K562 (cell line): ENCODE measurements around the gene KLHL22. TPM values are rescaled to one million over a fixed set of nuclear protein-coding genes. Genes with fewer than 3 reads are reported as not detected.

Experiments used
- BRD9 ChIP-seq: fragments of 450-650 bp; IDR thresholded peaks from 2 replicates; pipeline ENCODE4 v1.6.1; 2018; ENCODE audit warnings: low read depth; ENCODE audit not compliant: partially characterized antibody
- DACH1 ChIP-seq: fragments of 450-650 bp; IDR thresholded peaks from 2 replicates; pipeline ENCODE4 v1.6.1; 2018; ENCODE audit not compliant: partially characterized antibody
- E2F3 ChIP-seq: fragments of 250-450 bp; sonication (Bioruptor Pico); IDR thresholded peaks from 2 replicates; pipeline ENCODE4 v1.4.0; 2020; ENCODE audit warnings: mild to moderate bottlenecking
- ETV6 ChIP-seq, 3 experiments: fragments of 150-350 bp in 1 of 3; sonication (generic) in 1 of 3; formaldehyde crosslinking in 1 of 3; IDR thresholded peaks; 2 replicates each; pipeline versions ENCODE4 v1.6.1 to v1.8.0; 2014 to 2022; ENCODE audit warnings: borderline replicate concordance in 2 of 3, low read depth in 2 of 3, antibody characterized with exemption in 1 of 3, low read length in 1 of 3, mild to moderate bottlenecking in 1 of 3, missing genetic modification reagents in 1 of 3
- EWSR1 ChIP-seq: fragments of 450-650 bp; IDR thresholded peaks from 2 replicates; pipeline ENCODE4 v1.6.1; 2018; ENCODE audit warnings: borderline replicate concordance, mild to moderate bottlenecking, low read depth, moderate library complexity; ENCODE audit not compliant: partially characterized antibody
- FOXP1 ChIP-seq: sonication (generic); formaldehyde crosslinking; IDR thresholded peaks from 2 replicates; pipeline ENCODE4 v1.8.0; 2022; ENCODE audit warnings: mild to moderate bottlenecking, missing genetic modification reagents
- GATAD2A ChIP-seq: fragments of 450-650 bp; IDR thresholded peaks from 2 replicates; pipeline ENCODE4 v1.6.1; 2017
- KDM1A ChIP-seq, 2 experiments: fragments of 450-650 bp; IDR thresholded peaks; 2 replicates each; pipeline ENCODE4 v1.6.1; 2016; ENCODE audit warnings: mild to moderate bottlenecking in 2 of 2
- KDM4B ChIP-seq, 2 experiments: fragments of 450-650 bp in 1 of 2; sonication (generic) in 1 of 2; IDR thresholded peaks; 2 replicates each; pipeline ENCODE4 v1.6.1; 2016 to 2017; ENCODE audit warnings: borderline replicate concordance in 2 of 2, antibody characterized with exemption in 1 of 2, low read depth in 1 of 2, mild to moderate bottlenecking in 1 of 2
- LEF1 ChIP-seq: fragments of 450-650 bp; IDR thresholded peaks from 2 replicates; pipeline ENCODE4 v1.6.1; 2016; ENCODE audit warnings: mild to moderate bottlenecking
- MCM5 ChIP-seq: fragments of 450-650 bp; IDR thresholded peaks from 2 replicates; pipeline ENCODE4 v1.6.1; 2016; ENCODE audit warnings: low read depth
- TAF1 ChIP-seq: IDR thresholded peaks from 2 replicates; pipeline ENCODE4 v1.6.1; 2011; ENCODE audit warnings: mild to moderate bottlenecking, low read length, moderate library complexity; ENCODE audit not compliant: insufficient read depth, control insufficient read depth, severe bottlenecking; ENCODE audit errors: extremely low read depth
- TFAM ChIP-seq: fragments of 250-450 bp; sonication (Bioruptor Pico); conservative IDR thresholded peaks from 2 replicates; pipeline ENCODE4 v1.5.0; 2021; ENCODE audit warnings: mild to moderate bottlenecking, moderate library complexity
- TGIF2 ChIP-seq: sonication (generic); formaldehyde crosslinking; IDR thresholded peaks from 2 replicates; pipeline ENCODE4 v1.8.1; 2022; ENCODE audit warnings: mild to moderate bottlenecking, missing genetic modification reagents, moderate library complexity
- THRAP3 ChIP-seq: fragments of 450-650 bp; IDR thresholded peaks from 2 replicates; pipeline ENCODE4 v1.6.1; 2016; ENCODE audit warnings: mild to moderate bottlenecking, inconsistent platforms, borderline replicate concordance
- ZC3H11A ChIP-seq: IDR thresholded peaks from 2 replicates; pipeline ENCODE4 v1.6.1; 2012; ENCODE audit warnings: low read depth, low read length, improper control_type of control experiment
- ZNF3 ChIP-seq: fragments of 250-450 bp; sonication (Bioruptor Pico); IDR thresholded peaks from 2 replicates; pipeline ENCODE4 v1.5.0; 2021; ENCODE audit warnings: mild to moderate bottlenecking, moderate library complexity
- ZNF316 ChIP-seq: fragments of 450-650 bp; IDR thresholded peaks from 2 replicates; pipeline ENCODE4 v1.6.1; 2016
- polyA plus RNA-seq, 8 experiments: library from polyadenylated mRNA; depleted of rRNA in 4 of 8; stranded (reverse) in 5 of 8; unstranded in 3 of 8; fragments of >200 nt; fragmentation: Nextera tagmentation in 2 of 8; fragmentation: Illumina TruSeq in 1 of 8; extraction: Ambion mirVana in 2 of 8; extraction: Trizol in 1 of 8; gene quantifications; 2 replicates each; pipeline versions ENCODE4 v1.2.1 to v1.2.3, GENCODE V29; 2011 to 2014; ENCODE audit warnings: inconsistent platforms in 1 of 8, missing spikeins in 1 of 8
- total RNA-seq, 7 experiments: library from RNA; depleted of rRNA in 6 of 7; stranded (reverse); fragments of >200 nt in 6 of 7; fragmentation: Illumina TruSeq in 2 of 7; extraction: Trizol in 2 of 7; gene quantifications; 2 replicates each; pipeline versions ENCODE4 v1.2.1 to v1.2.3, GENCODE V29; 2011 to 2021; ENCODE audit warnings: low replicate concordance in 1 of 7
- TF ChIP-seq, protein P1 (sequence below): fragments of 250-450 bp; sonication (Bioruptor Pico); IDR thresholded peaks from 2 replicates; pipeline ENCODE4 v1.9.0; 2021; ENCODE audit warnings: mild to moderate bottlenecking
- TF ChIP-seq, protein P2 (sequence below): sonication (generic); formaldehyde crosslinking; IDR thresholded peaks from 2 replicates; pipeline ENCODE4 v1.8.1; 2023; ENCODE audit warnings: missing genetic modification reagents, mild to moderate bottlenecking, borderline replicate concordance
- TF ChIP-seq, protein P3 (sequence below): fragments of 450-650 bp; IDR thresholded peaks from 2 replicates; pipeline ENCODE4 v1.6.1; 2016; ENCODE audit warnings: low read depth, mild to moderate bottlenecking, moderate library complexity
- TF ChIP-seq, protein P4 (sequence below): sonication (generic); formaldehyde crosslinking; IDR thresholded peaks from 2 replicates; pipeline ENCODE4 v1.5.0; 2020; ENCODE audit warnings: missing genetic modification reagents

KLHL22 gene
- total and polyA plus RNA-seq, 9 of the 15 experiments (the other 6 are each of a cell fraction or from before 2014, with no cell fraction given): 1.3 to 25.6 (median 15.2) TPM

DNA sequence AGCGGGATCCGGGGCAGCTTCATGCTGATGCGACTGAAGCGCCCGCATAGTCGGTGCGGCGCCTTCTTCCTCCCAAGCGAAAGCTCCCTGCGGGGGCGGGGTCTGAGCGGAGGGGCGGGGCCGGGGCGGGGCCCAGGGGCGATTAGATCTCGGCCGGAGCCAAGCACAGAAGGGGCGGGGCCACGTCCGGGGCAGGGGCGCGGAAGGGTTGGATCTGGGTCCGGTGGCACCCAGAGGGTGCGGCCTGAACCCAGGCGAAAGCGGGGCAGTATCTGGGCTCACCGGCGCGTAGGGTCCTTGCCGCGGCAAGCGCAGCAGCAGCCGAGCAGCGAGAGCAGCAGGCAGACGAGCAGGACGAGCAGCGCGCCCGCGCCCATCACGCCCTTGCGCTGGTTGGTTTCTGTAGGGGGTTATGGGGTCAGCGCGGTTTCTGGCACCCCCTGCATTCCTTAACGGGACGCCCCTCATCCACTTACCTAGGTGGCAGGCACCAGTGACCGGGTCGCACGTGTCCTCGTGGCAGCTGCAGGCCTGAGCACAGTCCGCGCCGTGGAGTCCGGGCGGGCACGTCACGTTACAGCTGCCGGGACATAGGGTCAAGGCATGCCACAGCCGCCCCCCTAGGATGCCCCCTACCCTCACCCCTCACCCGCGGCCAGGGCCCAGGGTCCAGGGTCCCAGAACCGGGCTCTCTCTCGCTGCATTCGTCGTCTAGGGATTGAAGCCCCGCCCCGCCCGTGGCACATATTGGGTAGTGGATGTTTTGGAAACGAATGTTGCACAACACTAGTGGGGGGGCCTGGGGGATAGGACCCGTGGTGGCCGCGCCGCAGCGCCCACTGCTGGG, 66.1 kb downstream of the KLHL22 start (continued):
- TF ChIP-seq, protein P1, sequence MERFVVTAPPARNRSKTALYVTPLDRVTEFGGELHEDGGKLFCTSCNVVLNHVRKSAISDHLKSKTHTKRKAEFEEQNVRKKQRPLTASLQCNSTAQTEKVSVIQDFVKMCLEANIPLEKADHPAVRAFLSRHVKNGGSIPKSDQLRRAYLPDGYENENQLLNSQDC (CRISPR knock-in tag): no peak
- TF ChIP-seq ETV6 (IDR thresholded peaks at IDR 0.05; ENCODE audit: borderline replicate concordance in 1 of 2, low read depth in 2 of 2, low read length in 1 of 2) (no peak; a peak in 1 of 4 replicates), ETV6 (CRISPR knock-in tag; IDR thresholded peaks at IDR 0.05; ENCODE audit: borderline replicate concordance) (no peak), MCM5 (no peak), E2F3 (peak; percentile 88), DACH1 (no peak), FOXP1 (CRISPR knock-in tag) (no peak), THRAP3 (no peak), ZNF3 (CRISPR knock-in tag) (no peak), TFAM (CRISPR knock-in tag) (no peak), KDM1A (IDR thresholded peaks at IDR 0.05) (no peak), KDM4B (IDR thresholded peaks at IDR 0.05; ENCODE audit: borderline replicate concordance in 2 of 2, low read depth in 1 of 2) (peak in 1 of 2 experiments; percentile 73; a peak in 1 of 4 replicates), LEF1 (no peak), ZC3H11A (no peak), BRD9 (no peak), TAF1 (peak; percentile 20), GATAD2A (peak; percentile 93), EWSR1 (no peak), ZNF316 (no peak), TGIF2 (CRISPR knock-in tag) (no peak)
- TF ChIP-seq, protein P2, sequence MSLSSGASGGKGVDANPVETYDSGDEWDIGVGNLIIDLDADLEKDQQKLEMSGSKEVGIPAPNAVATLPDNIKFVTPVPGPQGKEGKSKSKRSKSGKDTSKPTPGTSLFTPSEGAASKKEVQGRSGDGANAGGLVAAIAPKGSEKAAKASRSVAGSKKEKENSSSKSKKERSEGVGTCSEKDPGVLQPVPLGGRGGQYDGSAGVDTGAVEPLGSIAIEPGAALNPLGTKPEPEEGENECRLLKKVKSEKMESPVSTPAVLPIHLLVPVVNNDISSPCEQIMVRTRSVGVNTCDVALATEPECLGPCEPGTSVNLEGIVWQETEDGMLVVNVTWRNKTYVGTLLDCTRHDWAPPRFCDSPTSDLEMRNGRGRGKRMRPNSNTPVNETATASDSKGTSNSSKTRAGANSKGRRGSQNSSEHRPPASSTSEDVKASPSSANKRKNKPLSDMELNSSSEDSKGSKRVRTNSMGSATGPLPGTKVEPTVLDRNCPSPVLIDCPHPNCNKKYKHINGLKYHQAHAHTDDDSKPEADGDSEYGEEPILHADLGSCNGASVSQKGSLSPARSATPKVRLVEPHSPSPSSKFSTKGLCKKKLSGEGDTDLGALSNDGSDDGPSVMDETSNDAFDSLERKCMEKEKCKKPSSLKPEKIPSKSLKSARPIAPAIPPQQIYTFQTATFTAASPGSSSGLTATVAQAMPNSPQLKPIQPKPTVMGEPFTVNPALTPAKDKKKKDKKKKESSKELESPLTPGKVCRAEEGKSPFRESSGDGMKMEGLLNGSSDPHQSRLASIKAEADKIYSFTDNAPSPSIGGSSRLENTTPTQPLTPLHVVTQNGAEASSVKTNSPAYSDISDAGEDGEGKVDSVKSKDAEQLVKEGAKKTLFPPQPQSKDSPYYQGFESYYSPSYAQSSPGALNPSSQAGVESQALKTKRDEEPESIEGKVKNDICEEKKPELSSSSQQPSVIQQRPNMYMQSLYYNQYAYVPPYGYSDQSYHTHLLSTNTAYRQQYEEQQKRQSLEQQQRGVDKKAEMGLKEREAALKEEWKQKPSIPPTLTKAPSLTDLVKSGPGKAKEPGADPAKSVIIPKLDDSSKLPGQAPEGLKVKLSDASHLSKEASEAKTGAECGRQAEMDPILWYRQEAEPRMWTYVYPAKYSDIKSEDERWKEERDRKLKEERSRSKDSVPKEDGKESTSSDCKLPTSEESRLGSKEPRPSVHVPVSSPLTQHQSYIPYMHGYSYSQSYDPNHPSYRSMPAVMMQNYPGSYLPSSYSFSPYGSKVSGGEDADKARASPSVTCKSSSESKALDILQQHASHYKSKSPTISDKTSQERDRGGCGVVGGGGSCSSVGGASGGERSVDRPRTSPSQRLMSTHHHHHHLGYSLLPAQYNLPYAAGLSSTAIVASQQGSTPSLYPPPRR (CRISPR knock-in tag): no peak
- TF ChIP-seq, protein P3, sequence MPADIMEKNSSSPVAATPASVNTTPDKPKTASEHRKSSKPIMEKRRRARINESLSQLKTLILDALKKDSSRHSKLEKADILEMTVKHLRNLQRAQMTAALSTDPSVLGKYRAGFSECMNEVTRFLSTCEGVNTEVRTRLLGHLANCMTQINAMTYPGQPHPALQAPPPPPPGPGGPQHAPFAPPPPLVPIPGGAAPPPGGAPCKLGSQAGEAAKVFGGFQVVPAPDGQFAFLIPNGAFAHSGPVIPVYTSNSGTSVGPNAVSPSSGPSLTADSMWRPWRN: no peak
- TF ChIP-seq, protein P4, sequence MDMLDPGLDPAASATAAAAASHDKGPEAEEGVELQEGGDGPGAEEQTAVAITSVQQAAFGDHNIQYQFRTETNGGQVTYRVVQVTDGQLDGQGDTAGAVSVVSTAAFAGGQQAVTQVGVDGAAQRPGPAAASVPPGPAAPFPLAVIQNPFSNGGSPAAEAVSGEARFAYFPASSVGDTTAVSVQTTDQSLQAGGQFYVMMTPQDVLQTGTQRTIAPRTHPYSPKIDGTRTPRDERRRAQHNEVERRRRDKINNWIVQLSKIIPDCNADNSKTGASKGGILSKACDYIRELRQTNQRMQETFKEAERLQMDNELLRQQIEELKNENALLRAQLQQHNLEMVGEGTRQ: peak; percentile 29; the same call in 1 of the 2 replicates
